BJ (cell line): ENCODE measurements around the gene CORO2A. TPM values are rescaled to one million over a fixed set of nuclear protein-coding genes. Genes with fewer than 3 reads are reported as not detected.

ENCODE experiments used
- CTCF ChIA-PET: fragments of 350-600 bp; formaldehyde crosslinking; extraction: SDS; loops from one replicate; lab custom pipeline; 2021; ENCODE audit warnings: antibody characterized with exemption, inconsistent platforms; lab: Yijun Ruan, JAX
- POLR2A ChIA-PET: fragments of 300-600 bp; sonication (Branson Sonifier 250); formaldehyde crosslinking; extraction: SDS; loops from one replicate; lab custom pipeline; 2021; ENCODE audit warnings: antibody characterized with exemption; lab: Charles Lee
- DNase-seq: peaks from one replicate; pipeline ENCODE4 v3.0.0-alpha.2; 2011; ENCODE audit warnings: low read depth
- H3K27me3 ChIP-seq: 2 replicates; pipeline ENCODE4 v1.6.0; 2011; ENCODE audit warnings: low read length; ENCODE audit not compliant: control insufficient read depth, insufficient read depth
- H3K36me3 ChIP-seq: 2 replicates; pipeline ENCODE4 v1.5.1; 2011; ENCODE audit warnings: low read length; ENCODE audit not compliant: control insufficient read depth, insufficient read depth
- H3K4me3 ChIP-seq: 2 replicates; pipeline ENCODE4 v1.5.1; 2011; ENCODE audit warnings: low read depth, mild to moderate bottlenecking, control low read depth, low read length
- polyA plus RNA-seq: library from polyadenylated mRNA; depleted of rRNA; stranded (reverse); fragments of >200 nt; gene quantifications from 2 replicates; pipeline ENCODE4 v1.2.3, GENCODE V29; 2011
- TF ChIP-seq, protein P1 (sequence below): IDR thresholded peaks from 2 replicates; pipeline ENCODE4 v1.5.1; 2011; ENCODE audit warnings: low read depth, mild to moderate bottlenecking, control low read depth, inconsistent platforms, low read length, moderate library complexity; ENCODE audit not compliant: insufficient read depth

Gene CORO2A
- polyA plus RNA-seq, 1 experiment = 1.5 TPM

DNA sequence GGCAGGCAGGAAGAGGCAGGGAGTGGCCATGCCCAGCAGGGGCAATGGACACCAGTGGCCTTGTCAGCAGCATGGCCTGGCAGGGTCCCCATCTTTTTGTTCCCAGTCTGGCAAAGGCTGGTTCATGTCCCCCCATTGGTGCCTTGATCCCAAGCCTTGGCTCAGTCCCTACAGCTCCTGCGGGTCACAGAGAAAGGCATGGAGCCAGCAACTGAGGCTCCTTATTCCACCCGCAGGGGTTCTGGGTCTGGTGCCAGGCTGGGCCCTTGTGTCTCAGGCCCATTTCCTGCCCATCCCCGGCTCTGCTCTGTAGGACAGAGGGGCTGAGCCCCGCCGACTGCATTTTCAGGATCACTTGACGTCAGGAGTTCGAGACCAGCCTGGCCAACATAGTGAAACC is 87.4 kb downstream of the CORO2A start:
- DNase-seq = no peak
- ChIA-PET POLR2A (no interaction called here), CTCF (no interaction called here)
- Histone ChIP-seq H3K27me3 (no peaks in the 10 kb centered on the region), H3K4me3 (no peak overlapping the region), H3K36me3 (no peaks in the 10 kb centered on the region; the same call in 1 of the 2 replicates)
- TF ChIP-seq, protein P1, sequence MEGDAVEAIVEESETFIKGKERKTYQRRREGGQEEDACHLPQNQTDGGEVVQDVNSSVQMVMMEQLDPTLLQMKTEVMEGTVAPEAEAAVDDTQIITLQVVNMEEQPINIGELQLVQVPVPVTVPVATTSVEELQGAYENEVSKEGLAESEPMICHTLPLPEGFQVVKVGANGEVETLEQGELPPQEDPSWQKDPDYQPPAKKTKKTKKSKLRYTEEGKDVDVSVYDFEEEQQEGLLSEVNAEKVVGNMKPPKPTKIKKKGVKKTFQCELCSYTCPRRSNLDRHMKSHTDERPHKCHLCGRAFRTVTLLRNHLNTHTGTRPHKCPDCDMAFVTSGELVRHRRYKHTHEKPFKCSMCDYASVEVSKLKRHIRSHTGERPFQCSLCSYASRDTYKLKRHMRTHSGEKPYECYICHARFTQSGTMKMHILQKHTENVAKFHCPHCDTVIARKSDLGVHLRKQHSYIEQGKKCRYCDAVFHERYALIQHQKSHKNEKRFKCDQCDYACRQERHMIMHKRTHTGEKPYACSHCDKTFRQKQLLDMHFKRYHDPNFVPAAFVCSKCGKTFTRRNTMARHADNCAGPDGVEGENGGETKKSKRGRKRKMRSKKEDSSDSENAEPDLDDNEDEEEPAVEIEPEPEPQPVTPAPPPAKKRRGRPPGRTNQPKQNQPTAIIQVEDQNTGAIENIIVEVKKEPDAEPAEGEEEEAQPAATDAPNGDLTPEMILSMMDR = no peak

DNA sequence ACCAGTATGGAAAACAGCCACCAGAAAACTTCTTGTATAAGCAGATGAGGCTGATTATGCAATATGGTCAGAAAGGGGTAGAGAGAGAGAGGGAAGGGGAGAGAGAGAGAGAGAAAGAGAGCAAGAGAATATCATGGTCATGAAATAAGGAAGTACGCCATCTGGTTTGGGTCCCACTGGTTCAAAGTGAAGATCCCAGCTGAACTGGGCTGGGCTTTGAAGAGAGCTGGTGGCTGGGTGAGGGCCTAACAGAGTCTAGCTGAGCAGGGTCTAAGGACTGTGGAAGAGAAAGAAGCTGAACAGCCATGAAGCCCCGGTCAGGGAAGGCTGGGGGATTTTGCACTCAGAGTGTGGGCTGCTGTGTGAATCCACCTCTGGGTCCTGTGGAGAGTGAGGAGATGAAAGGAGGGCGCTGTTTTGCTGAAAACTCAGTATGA is 88.0 kb downstream of the CORO2A start:
- no peaks in the 10 kb centered on the region for H3K27me3 ChIP-seq
- H3K4me3 ChIP-seq = no peak overlapping the region
- POLR2A ChIA-PET = no interaction called here
- DNase-seq = no peak
- CTCF ChIA-PET = interaction anchor here (1.0 kb wide), 1 partner anchor 9 kb away, joined by 3 read pairs; no protein-coding TSS in a partner anchor
- no peaks in the 10 kb centered on the region; the same call in 1 of the 2 replicates for H3K36me3 ChIP-seq
- TF ChIP-seq, protein P1 = no peak

DNA sequence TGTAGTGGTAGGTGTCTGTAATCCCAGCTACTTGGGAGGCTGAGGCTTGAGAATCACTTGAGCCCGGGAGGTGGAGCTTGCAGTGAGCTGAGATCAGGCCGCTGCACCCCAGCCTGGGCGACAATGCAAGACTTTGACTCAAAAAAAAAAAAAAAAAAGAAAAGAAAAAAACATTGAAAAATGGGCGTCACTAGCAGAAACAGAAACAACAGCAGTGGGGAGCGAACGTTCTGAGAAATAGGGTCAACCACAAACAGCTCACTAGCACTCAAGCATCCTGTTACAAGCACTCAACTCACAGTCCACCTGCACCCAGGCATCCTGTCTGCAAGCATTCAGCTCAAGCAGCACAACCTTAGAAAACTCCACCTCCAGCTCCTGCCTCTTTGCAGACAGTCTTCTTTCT is 90.6 kb downstream of the CORO2A start:
- CTCF ChIA-PET = no interaction called here
- no peak for DNase-seq
- POLR2A ChIA-PET = no interaction called here
- H3K27me3 ChIP-seq = no peaks in the 10 kb centered on the region
- no peak overlapping the region for H3K4me3 ChIP-seq
- no peaks in the 10 kb centered on the region; the same call in 1 of the 2 replicates for H3K36me3 ChIP-seq
- TF ChIP-seq, protein P1 = no peak

DNA sequence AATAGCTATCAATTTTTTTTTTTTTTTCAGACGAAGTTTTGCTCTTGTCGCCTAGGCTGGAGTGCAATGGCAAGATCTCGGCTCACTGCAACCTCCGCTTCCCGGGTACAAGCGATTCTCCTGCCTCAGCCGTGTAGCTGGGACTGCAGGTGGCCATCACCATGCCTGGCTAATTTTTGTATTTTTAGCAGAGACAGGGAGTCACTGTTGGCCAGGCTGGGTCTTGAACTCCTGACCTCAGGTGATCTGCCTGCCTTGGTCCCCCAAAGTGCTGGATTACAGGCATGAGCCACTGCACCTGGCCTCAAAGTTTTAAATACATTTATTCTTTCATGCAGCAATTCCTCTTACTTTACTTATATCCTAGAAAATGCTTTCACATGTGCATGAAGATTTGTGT is 91.0 kb downstream of the CORO2A start:
- Histone ChIP-seq H3K4me3 (no peak overlapping the region), H3K36me3 (no peaks in the 10 kb centered on the region; the same call in 1 of the 2 replicates), H3K27me3 (no peaks in the 10 kb centered on the region)
- DNase-seq = no peak
- ChIA-PET POLR2A (no interaction called here), CTCF (no interaction called here)
- TF ChIP-seq, protein P1 = no peak

DNA sequence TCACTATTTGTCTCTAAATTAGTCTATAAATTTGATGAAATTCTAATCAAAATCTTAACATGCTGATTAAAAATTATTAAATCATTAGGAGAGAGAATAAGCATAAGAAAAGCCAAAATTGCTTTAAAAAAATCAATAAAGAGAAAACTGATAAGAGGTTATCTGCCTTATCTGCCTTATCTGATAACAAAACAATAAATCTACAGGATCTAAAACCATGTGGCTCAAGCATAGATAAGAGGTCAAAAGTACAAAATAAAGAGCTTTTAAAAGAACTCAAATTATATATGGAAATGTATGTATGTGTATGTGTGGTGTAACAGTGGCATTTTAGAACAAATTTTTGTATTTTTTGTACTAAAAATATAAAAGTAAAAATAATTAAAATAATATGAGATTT is 92.0 kb downstream of the CORO2A start:
- DNase-seq = no peak
- Histone ChIP-seq H3K36me3 (no peaks in the 10 kb centered on the region; the same call in 1 of the 2 replicates), H3K27me3 (no peaks in the 10 kb centered on the region), H3K4me3 (no peak overlapping the region)
- CTCF ChIA-PET = no interaction called here
- TF ChIP-seq, protein P1 = no peak
- POLR2A ChIA-PET = no interaction called here
